C4-2B (cell line): ENCODE measurements around the gene RALBP1.

ENCODE experiments used
- ZFX ChIP-seq: fragments of 450-650 bp; IDR thresholded peaks from 2 replicates; pipeline ENCODE4 v1.6.1; 2017
- TF ChIP-seq, protein P1 (sequence below): fragments of 450-650 bp; conservative IDR thresholded peaks from 2 replicates; pipeline ENCODE4 v1.5.1; 2017; ENCODE audit warnings: mild to moderate bottlenecking

DNA sequence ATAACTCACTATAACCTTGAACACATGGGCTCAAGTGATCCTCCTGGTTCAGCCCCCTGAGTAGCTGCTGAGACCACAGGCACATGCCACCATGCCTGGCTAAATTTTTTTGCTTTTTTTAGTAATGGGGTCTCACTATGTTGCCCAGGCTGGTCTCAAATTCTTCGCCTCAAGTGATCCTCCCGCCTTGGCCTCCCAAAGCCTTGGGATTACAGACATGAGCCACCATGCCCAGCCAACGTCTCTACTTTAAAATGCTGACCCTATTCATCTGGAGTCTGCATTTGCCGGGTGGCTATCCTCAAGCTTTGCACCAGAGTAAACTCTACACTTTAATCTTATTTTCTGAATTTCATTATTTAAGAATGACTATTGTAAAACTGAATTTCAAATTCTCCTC is 37.6 kb upstream of the RALBP1 start:
- TF ChIP-seq, protein P1, sequence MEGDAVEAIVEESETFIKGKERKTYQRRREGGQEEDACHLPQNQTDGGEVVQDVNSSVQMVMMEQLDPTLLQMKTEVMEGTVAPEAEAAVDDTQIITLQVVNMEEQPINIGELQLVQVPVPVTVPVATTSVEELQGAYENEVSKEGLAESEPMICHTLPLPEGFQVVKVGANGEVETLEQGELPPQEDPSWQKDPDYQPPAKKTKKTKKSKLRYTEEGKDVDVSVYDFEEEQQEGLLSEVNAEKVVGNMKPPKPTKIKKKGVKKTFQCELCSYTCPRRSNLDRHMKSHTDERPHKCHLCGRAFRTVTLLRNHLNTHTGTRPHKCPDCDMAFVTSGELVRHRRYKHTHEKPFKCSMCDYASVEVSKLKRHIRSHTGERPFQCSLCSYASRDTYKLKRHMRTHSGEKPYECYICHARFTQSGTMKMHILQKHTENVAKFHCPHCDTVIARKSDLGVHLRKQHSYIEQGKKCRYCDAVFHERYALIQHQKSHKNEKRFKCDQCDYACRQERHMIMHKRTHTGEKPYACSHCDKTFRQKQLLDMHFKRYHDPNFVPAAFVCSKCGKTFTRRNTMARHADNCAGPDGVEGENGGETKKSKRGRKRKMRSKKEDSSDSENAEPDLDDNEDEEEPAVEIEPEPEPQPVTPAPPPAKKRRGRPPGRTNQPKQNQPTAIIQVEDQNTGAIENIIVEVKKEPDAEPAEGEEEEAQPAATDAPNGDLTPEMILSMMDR, result no peak
- TF ChIP-seq ZFX, result no peak
